HCT116 (cell line): ENCODE measurements around the gene EEIG1. TPM values are rescaled to one million over a fixed set of nuclear protein-coding genes. Genes with fewer than 3 reads are reported as not detected.

ENCODE experiments used
- ATAC-seq: fragments of 200-7000 bp; cut with Tn5 transposase; 2 replicates; pipeline ENCODE4 v1.9.1; 2020; ENCODE audit warnings: mild to moderate bottlenecking, moderate library complexity
- BruUV-seq: library from RNA; stranded (reverse); fragments of 400-500 nt; replicated peaks from 2 replicates; lab custom pipeline; 2021; lab: Mats Ljungman, UMichigan
- CTCF ChIA-PET: fragments of 300-600 bp; sonication (Branson Sonifier 250); formaldehyde crosslinking; loops from one replicate; lab custom pipeline; 2021; ENCODE audit warnings: antibody characterized with exemption; lab: Charles Lee
- POLR2A ChIA-PET: fragments of 300-600, 350-600 bp; sonication (Branson Sonifier 250); formaldehyde crosslinking; loops from one replicate; lab custom pipeline; 2021; ENCODE audit warnings: antibody characterized with exemption; lab: Charles Lee
- RAD21 ChIA-PET, 2 experiments: fragments of 300-600 bp; sonication (Branson Sonifier 250); formaldehyde crosslinking; loops; one replicate each; lab custom pipeline; 2023; ENCODE audit warnings: low total read pairs in 2 of 2; ENCODE audit not compliant: uncharacterized antibody in 2 of 2, unreplicated experiment in 2 of 2, low non-redundant PET in 1 of 2; lab: Charles Lee
- DNase-seq: peaks from one replicate; pipeline ENCODE4 v3.0.0-alpha.2; 2010; ENCODE audit warnings: low read depth, low spot score
- H2AFZ ChIP-seq: fragments of 200-600 bp; shearing (Covaris generic), sonication (generic); 2 replicates; pipeline ENCODE4 v1.6.1; 2017; ENCODE audit warnings: low read depth, mixed run types, mixed read lengths, antibody characterized with exemption, low read length; ENCODE audit not compliant: poor library complexity, severe bottlenecking
- H3K27ac ChIP-seq: 2 replicates; pipeline ENCODE4 v1.5.1; 2012; ENCODE audit warnings: low read depth, low read length
- H3K27me3 ChIP-seq: fragments of 200-600 bp; sonication (generic); 2 replicates; pipeline ENCODE4 v1.6.1; 2016; ENCODE audit warnings: mixed run types, low read length, mixed read lengths; ENCODE audit not compliant: insufficient read depth
- H3K36me3 ChIP-seq, 2 experiments: fragments of 200-500 bp in 1 of 2; fragments of 200-600 bp in 1 of 2; sonication (Bioruptor generic) in 1 of 2; sonication (generic) in 1 of 2; 2 replicates each; pipeline versions ENCODE4 v1.5.1 to v1.6.1; 2014 to 2016; ENCODE audit warnings: low read length in 2 of 2, inconsistent platforms in 1 of 2, mixed read lengths in 1 of 2, mixed run types in 1 of 2; ENCODE audit not compliant: insufficient read depth in 2 of 2, control insufficient read depth in 1 of 2
- H3K4me1 ChIP-seq, 2 experiments: fragments of 200-600 bp in 1 of 2; sonication (generic) in 1 of 2; 2 replicates each; pipeline versions ENCODE4 v1.5.1 to v1.6.1; 2012 to 2017; ENCODE audit warnings: low read length in 2 of 2, inconsistent platforms in 1 of 2, mild to moderate bottlenecking in 1 of 2, mixed read lengths in 1 of 2, mixed run types in 1 of 2, moderate library complexity in 1 of 2; ENCODE audit not compliant: insufficient read depth in 2 of 2, control insufficient read depth in 1 of 2
- H3K4me2 ChIP-seq: fragments of 200-600 bp; sonication (generic); 2 replicates; pipeline ENCODE4 v1.6.1; 2017; ENCODE audit warnings: mixed run types, low read length, mixed read lengths
- H3K4me3 ChIP-seq, 2 experiments: fragments of 200-600 bp in 1 of 2; sonication (generic) in 1 of 2; replicated peaks in 1 of 2; 2 replicates each; pipeline ENCODE4 v1.5.1; 2011 to 2016; ENCODE audit warnings: low read length in 2 of 2, control low read depth in 1 of 2, low read depth in 1 of 2, mild to moderate bottlenecking in 1 of 2, mixed read lengths in 1 of 2, mixed run types in 1 of 2
- H3K79me2 ChIP-seq: fragments of 200-600 bp; sonication (generic); 2 replicates; pipeline ENCODE4 v1.6.1; 2017; ENCODE audit warnings: mild to moderate bottlenecking, mixed run types, low read length, moderate library complexity, mixed read lengths; ENCODE audit not compliant: insufficient read depth
- H3K9ac ChIP-seq: fragments of 200-600 bp; sonication (generic); 2 replicates; pipeline ENCODE4 v1.6.1; 2016; ENCODE audit warnings: low read length, mixed read lengths
- H3K9me2 ChIP-seq: fragments of 200-600 bp; sonication (generic), shearing (Covaris generic); 2 replicates; pipeline ENCODE4 v1.6.1; 2017; ENCODE audit warnings: mixed run types, mild to moderate bottlenecking, moderate library complexity; ENCODE audit not compliant: insufficient read depth
- H3K9me3 ChIP-seq, 2 experiments: fragments of 200-500 bp in 1 of 2; fragments of 200-600 bp in 1 of 2; sonication (Bioruptor generic) in 1 of 2; sonication (generic) in 1 of 2; 2 replicates each; pipeline ENCODE4 v1.6.1; 2014 to 2017; ENCODE audit warnings: low read length in 2 of 2, mixed read lengths in 2 of 2, inconsistent platforms in 1 of 2, low read depth in 1 of 2, mild to moderate bottlenecking in 1 of 2, mixed run types in 1 of 2, moderate library complexity in 1 of 2; ENCODE audit not compliant: control insufficient read depth in 1 of 2, insufficient read depth in 1 of 2
- H4K20me1 ChIP-seq: fragments of 200-600 bp; sonication (generic), shearing (Covaris generic); 2 replicates; pipeline ENCODE4 v1.6.1; 2017; ENCODE audit warnings: mixed run types, mild to moderate bottlenecking, moderate library complexity; ENCODE audit not compliant: insufficient read depth
- CBX3 ChIP-seq: IDR thresholded peaks from 2 replicates; pipeline ENCODE4 v1.6.1; 2012; ENCODE audit warnings: low read depth
- CTCF ChIP-seq, 3 experiments: fragments of 200-600 bp in 1 of 3; sonication (generic) in 1 of 3; IDR thresholded peaks in 2 of 3; conservative IDR thresholded peaks in 1 of 3; 2 replicates each; pipeline ENCODE4 v1.5.1; 2012 to 2017; ENCODE audit warnings: low read depth in 2 of 3, low read length in 2 of 3, antibody characterized with exemption in 1 of 3, borderline replicate concordance in 1 of 3, control low read depth in 1 of 3, mild to moderate bottlenecking in 1 of 3, mixed read lengths in 1 of 3, mixed run types in 1 of 3, moderate library complexity in 1 of 3; ENCODE audit not compliant: insufficient read depth in 1 of 3
- EGR1 ChIP-seq: IDR thresholded peaks from 2 replicates; pipeline ENCODE4 v1.6.1; 2012; ENCODE audit warnings: low read depth
- ELF1 ChIP-seq: IDR thresholded peaks from 2 replicates; pipeline ENCODE4 v1.6.1; 2012; ENCODE audit warnings: low read depth, borderline replicate concordance
- EZH2phosphoT487 ChIP-seq: fragments of 200-600 bp; IDR thresholded peaks from 2 replicates; pipeline ENCODE4 v1.6.1; 2018; ENCODE audit warnings: antibody characterized with exemption, borderline replicate concordance
- JUND ChIP-seq: IDR thresholded peaks from 2 replicates; pipeline ENCODE4 v1.6.1; 2012
- MAX ChIP-seq: IDR thresholded peaks from 2 replicates; pipeline ENCODE4 v1.6.1; 2012
- POLR2AphosphoS5 ChIP-seq: IDR thresholded peaks from 2 replicates; pipeline ENCODE4 v1.6.1; 2011; ENCODE audit warnings: mild to moderate bottlenecking, low read depth, low read length, moderate library complexity
- SIN3A ChIP-seq: IDR thresholded peaks from 2 replicates; pipeline ENCODE4 v1.6.1; 2012; ENCODE audit warnings: low read depth
- ZFX ChIP-seq: fragments of 450-650 bp; IDR thresholded peaks from 2 replicates; pipeline ENCODE4 v1.6.1; 2017
- intact Hi-C: fragments of 100-400 bp; cut with micrococcal nuclease; formaldehyde crosslinking; loops from 2 replicates; pipeline ENCODE4 v1.10.0; 2022
- total RNA-seq: library from RNA; stranded (reverse); gene quantifications from one replicate; pipeline ENCODE4 v1.2.1, GENCODE V29; 2021; ENCODE audit not compliant: unreplicated experiment
- TF ChIP-seq, protein P1 (sequence below): IDR thresholded peaks from 2 replicates; pipeline ENCODE4 v1.6.1; 2011; ENCODE audit warnings: mild to moderate bottlenecking, low read length, moderate library complexity; ENCODE audit not compliant: insufficient replicate concordance; ENCODE audit errors: extremely low read depth

EEIG1 gene
- total RNA-seq, 1 experiment from 2014 or later: 44.2 TPM

DNA sequence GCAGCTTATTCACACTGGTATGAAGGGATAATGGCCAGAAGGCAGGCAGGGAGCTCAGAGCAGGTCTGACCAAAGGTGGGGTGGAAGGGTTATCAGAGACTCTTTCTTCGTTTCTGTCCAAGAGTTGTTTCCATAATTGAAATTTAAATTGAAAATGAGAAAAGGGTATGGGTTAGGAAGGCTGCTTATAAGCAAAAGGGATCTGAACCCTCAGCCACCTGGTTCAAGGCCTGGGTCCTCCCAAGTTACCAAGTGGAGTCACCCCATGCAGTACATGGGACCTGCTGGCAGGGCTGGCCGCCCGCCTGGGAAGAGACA, 17.8 kb downstream of the EEIG1 start:
- no peaks in the 10 kb centered on the region for H3K9me3 ChIP-seq
- ATAC-seq (no peak), DNase-seq (no peak)
- H3K9ac ChIP-seq: peak overlapping the region; percentile 14; the same call in 1 of the 2 replicates
- H3K4me2 ChIP-seq: peak overlapping the region; percentile 32
- no peaks in the 10 kb centered on the region for H3K27me3 ChIP-seq
- peak overlapping the region; percentile 28 for H3K27ac ChIP-seq
- peaks cover 73 to 79% of the 10 kb centered on the region in 2 experiments for H3K4me1 ChIP-seq
- ChIA-PET RAD21 (no interaction called here), CTCF (interaction anchor here (0.6 to 1.1 kb wide), 2 partner anchors 19 to 458 kb away, joined by 3 read pairs; partner anchors contain the start of gene CERCAM), POLR2A (no interaction called here)
- no peaks in the 10 kb centered on the region for H3K36me3 ChIP-seq
- intact Hi-C loops: no loop called here
- no peak overlapping the region for H3K4me3 ChIP-seq
- H4K20me1 ChIP-seq: no peaks in the 10 kb centered on the region
- BruUV-seq: no TSS peak
- H3K79me2 ChIP-seq: peaks cover 97% of the 10 kb centered on the region
- TF ChIP-seq SIN3A: no peak
- TF ChIP-seq MAX: no peak
- no peak for TF ChIP-seq ZFX
- no peak for TF ChIP-seq CTCF (IDR thresholded peaks at IDR 0.05 in 2 of 3, conservative IDR thresholded peaks at IDR 0.05 in 1 of 3; ENCODE audit: borderline replicate concordance in 1 of 3, insufficient read depth in 1 of 3, low read depth in 2 of 3, low read length in 2 of 3)
- no peak for TF ChIP-seq JUND
- no peaks in the 10 kb centered on the region for H3K9me2 ChIP-seq
- H2AFZ ChIP-seq: no peak overlapping the region

GRCh38 chr9:127962278-127962677, 18.5 kb downstream of the EEIG1 start:
- DNase-seq (no peak), ATAC-seq (no peak)
- H2AFZ ChIP-seq: no peak overlapping the region
- H3K9me3 ChIP-seq: no peaks in the 10 kb centered on the region
- no peak overlapping the region; the same call in 1 of the 2 replicates for H3K27ac ChIP-seq
- BruUV-seq: no TSS peak
- intact Hi-C loops: no loop called here
- peaks cover 68 to 77% of the 10 kb centered on the region in 2 experiments for H3K4me1 ChIP-seq
- no peak overlapping the region for H3K9ac ChIP-seq
- no peaks in the 10 kb centered on the region for H3K9me2 ChIP-seq
- no peaks in the 10 kb centered on the region for H3K36me3 ChIP-seq
- H3K79me2 ChIP-seq: peaks cover 97% of the 10 kb centered on the region
- H4K20me1 ChIP-seq: no peaks in the 10 kb centered on the region
- ChIA-PET POLR2A (no interaction called here), RAD21 (no interaction called here), CTCF (interaction anchor here (1.1 kb wide), 1 partner anchor 19 kb away, joined by 3 read pairs; no protein-coding TSS in a partner anchor)
- H3K27me3 ChIP-seq: no peaks in the 10 kb centered on the region
- no peak overlapping the region for H3K4me2 ChIP-seq
- no peak overlapping the region for H3K4me3 ChIP-seq
- no peak for TF ChIP-seq POLR2AphosphoS5
- TF ChIP-seq MAX: no peak
- no peak for TF ChIP-seq ELF1
- no peak for TF ChIP-seq CTCF (IDR thresholded peaks at IDR 0.05 in 2 of 3, conservative IDR thresholded peaks at IDR 0.05 in 1 of 3; ENCODE audit: borderline replicate concordance in 1 of 3, insufficient read depth in 1 of 3, low read depth in 2 of 3, low read length in 2 of 3)
- no peak for TF ChIP-seq CBX3
- TF ChIP-seq EGR1: no peak
- TF ChIP-seq EZH2phosphoT487: no peak
- no peak for TF ChIP-seq JUND
- TF ChIP-seq, protein P1, sequence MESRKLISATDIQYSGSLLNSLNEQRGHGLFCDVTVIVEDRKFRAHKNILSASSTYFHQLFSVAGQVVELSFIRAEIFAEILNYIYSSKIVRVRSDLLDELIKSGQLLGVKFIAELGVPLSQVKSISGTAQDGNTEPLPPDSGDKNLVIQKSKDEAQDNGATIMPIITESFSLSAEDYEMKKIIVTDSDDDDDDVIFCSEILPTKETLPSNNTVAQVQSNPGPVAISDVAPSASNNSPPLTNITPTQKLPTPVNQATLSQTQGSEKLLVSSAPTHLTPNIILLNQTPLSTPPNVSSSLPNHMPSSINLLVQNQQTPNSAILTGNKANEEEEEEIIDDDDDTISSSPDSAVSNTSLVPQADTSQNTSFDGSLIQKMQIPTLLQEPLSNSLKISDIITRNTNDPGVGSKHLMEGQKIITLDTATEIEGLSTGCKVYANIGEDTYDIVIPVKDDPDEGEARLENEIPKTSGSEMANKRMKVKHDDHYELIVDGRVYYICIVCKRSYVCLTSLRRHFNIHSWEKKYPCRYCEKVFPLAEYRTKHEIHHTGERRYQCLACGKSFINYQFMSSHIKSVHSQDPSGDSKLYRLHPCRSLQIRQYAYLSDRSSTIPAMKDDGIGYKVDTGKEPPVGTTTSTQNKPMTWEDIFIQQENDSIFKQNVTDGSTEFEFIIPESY: no peak
